K562 (cell line): Measurements from ENCODE around the gene ZNF260. TPM values are rescaled to one million over a fixed set of nuclear protein-coding genes. Genes with fewer than 3 reads are reported as not detected.

Source experiments
- ATAC-seq: fragments of 200-7000 bp; cut with Tn5 transposase; 3 replicates; pipeline ENCODE4 v1.9.1; 2020; ENCODE audit warnings: moderate library complexity
- BruUV-seq: library from RNA; stranded (reverse); fragments of 400-500 nt; replicated peaks from 2 replicates; lab custom pipeline; 2021; lab: Mats Ljungman, UMichigan
- CTCF ChIA-PET: fragments of 300-600 bp; formaldehyde crosslinking; extraction: SDS; loops from one replicate; lab custom pipeline; 2021; ENCODE audit warnings: low intra/inter-chr PET ratio; lab: Yijun Ruan, JAX
- POLR2A ChIA-PET: fragments of 300-600, 350-650 bp; sonication (Branson Sonifier 250); formaldehyde crosslinking; extraction: SDS; loops from one replicate; lab custom pipeline; 2021; ENCODE audit warnings: antibody characterized with exemption, inconsistent platforms; lab: Yijun Ruan, JAX
- DNase-seq, 4 experiments: peaks; one replicate each; pipeline versions ENCODE4 v3.0.0 to v3.0.0-alpha.2; 2011 to 2018; ENCODE audit warnings: low spot score in 3 of 4, mixed read lengths in 3 of 4; ENCODE audit errors: extremely low read depth in 1 of 4
- FAIRE-seq: peaks from 2 replicates; lab custom pipeline; 2011; peaks lifted over from hg19 to GRCh38; lab: Jason Lieb, UNC
- H2AFZ ChIP-seq: 2 replicates; pipeline ENCODE4 v1.6.0; 2011; ENCODE audit warnings: low read depth, low read length, control low read depth, inconsistent platforms
- H3K27ac ChIP-seq: fragments of 200-600 bp; 3 replicates; pipeline ENCODE4 v1.8.0; 2011; ENCODE audit warnings: low read depth, mild to moderate bottlenecking, control low read depth, inconsistent platforms, low read length, moderate library complexity, mixed read lengths; ENCODE audit errors: extremely low read depth
- H3K27me3 ChIP-seq, 2 experiments: fragments of 300-600 bp in 1 of 2; 2 replicates in 1 of 2; 3 replicates in 1 of 2; pipeline versions ENCODE4 v1.6.0 to v1.8.0; 2011; ENCODE audit warnings: inconsistent platforms in 2 of 2, low read length in 2 of 2, mild to moderate bottlenecking in 1 of 2, mixed read lengths in 1 of 2, moderate library complexity in 1 of 2; ENCODE audit not compliant: control insufficient read depth in 2 of 2, insufficient read depth in 2 of 2
- H3K36me3 ChIP-seq: fragments of 300-600 bp; 3 replicates; pipeline ENCODE4 v1.8.0; 2011; ENCODE audit warnings: mild to moderate bottlenecking, low read length, inconsistent platforms; ENCODE audit not compliant: control insufficient read depth, insufficient read depth
- H3K4me1 ChIP-seq, 2 experiments: fragments of 200-600 bp in 1 of 2; replicated peaks in 1 of 2; 2 replicates in 1 of 2; 3 replicates in 1 of 2; pipeline versions ENCODE4 v1.5.1 to v1.8.0; 2011; ENCODE audit warnings: inconsistent platforms in 2 of 2, low read length in 2 of 2, mild to moderate bottlenecking in 1 of 2, mixed read lengths in 1 of 2, moderate library complexity in 1 of 2; ENCODE audit not compliant: control insufficient read depth in 2 of 2, insufficient read depth in 2 of 2
- H3K4me2 ChIP-seq: 2 replicates; pipeline ENCODE4 v1.6.1; 2011; ENCODE audit warnings: low read length, control low read depth, inconsistent platforms, mixed read lengths; ENCODE audit not compliant: insufficient read depth
- H3K4me3 ChIP-seq: fragments of 200-600 bp; sonication (generic), shearing (Covaris generic); 2 replicates; pipeline ENCODE4 v1.5.1; 2016; ENCODE audit warnings: control low read depth, inconsistent platforms
- H3K79me2 ChIP-seq: fragments of 200-600 bp; 3 replicates; pipeline ENCODE4 v1.8.0; 2011; ENCODE audit warnings: low read length, inconsistent platforms; ENCODE audit not compliant: control insufficient read depth, insufficient read depth
- H3K9ac ChIP-seq, 2 experiments: 2 replicates each; pipeline versions ENCODE4 v1.6.0 to v1.6.1; 2011; ENCODE audit warnings: low read depth in 2 of 2, low read length in 2 of 2, control low read depth in 1 of 2, inconsistent platforms in 1 of 2, mild to moderate bottlenecking in 1 of 2, mixed read lengths in 1 of 2; ENCODE audit not compliant: insufficient read depth in 1 of 2
- H3K9me1 ChIP-seq: one replicate; pipeline ENCODE4 v1.6.0; 2011; ENCODE audit warnings: inconsistent platforms, mild to moderate bottlenecking, low read length, moderate library complexity; ENCODE audit not compliant: control insufficient read depth, insufficient read depth
- H3K9me3 ChIP-seq: replicated peaks from 2 replicates; pipeline ENCODE4 v1.5.1; 2011; ENCODE audit warnings: low read depth, low read length, inconsistent platforms; ENCODE audit not compliant: control insufficient read depth, insufficient read depth
- H4K20me1 ChIP-seq: replicated peaks from 2 replicates; pipeline ENCODE4 v1.6.1; 2011; ENCODE audit warnings: low read length, inconsistent platforms, mixed read lengths; ENCODE audit not compliant: control insufficient read depth, insufficient read depth
- NFIC ChIP-seq: fragments of 450-650 bp; IDR thresholded peaks from 2 replicates; pipeline ENCODE4 v1.6.1; 2017; ENCODE audit warnings: mild to moderate bottlenecking, inconsistent platforms
- XRCC3 ChIP-seq: fragments of 450-650 bp; IDR thresholded peaks from 2 replicates; pipeline ENCODE4 v1.6.1; 2017; ENCODE audit warnings: mild to moderate bottlenecking, moderate library complexity
- WGBS: fragments of 100-300 bp; shearing (Covaris generic); methylation state at CpG from one replicate; pipeline ENCODE4 v1.1.6; 2016; ENCODE audit warnings: low coverage, mixed read lengths; ENCODE audit not compliant: insufficient coverage; ENCODE audit errors: missing lambda C conversion rate; 5-methylcytosine and 5-hydroxymethylcytosine counted together
- in situ Hi-C: fragments of 300-500 bp; cut with MboI; formaldehyde crosslinking; loops from 4 replicates; pipeline ENCODE4 v1.15.0; 2018; ENCODE audit warnings: inconsistent platforms, mixed read lengths
- intact Hi-C: fragments of 100-400 bp; cut with micrococcal nuclease; formaldehyde crosslinking; loops from 2 replicates; pipeline ENCODE4 v1.14.2; 2022
- polyA plus RNA-seq, 8 experiments: library from polyadenylated mRNA; depleted of rRNA in 4 of 8; stranded (reverse) in 5 of 8; unstranded in 3 of 8; fragments of >200 nt; fragmentation: Nextera tagmentation in 2 of 8; fragmentation: Illumina TruSeq in 1 of 8; extraction: Ambion mirVana in 2 of 8; extraction: Trizol in 1 of 8; gene quantifications; 2 replicates each; pipeline versions ENCODE4 v1.2.1 to v1.2.3, GENCODE V29; 2011 to 2014; ENCODE audit warnings: inconsistent platforms in 1 of 8, missing spikeins in 1 of 8
- total RNA-seq, 7 experiments: library from RNA; depleted of rRNA in 6 of 7; stranded (reverse); fragments of >200 nt in 6 of 7; fragmentation: Illumina TruSeq in 2 of 7; extraction: Trizol in 2 of 7; gene quantifications; 2 replicates each; pipeline versions ENCODE4 v1.2.1 to v1.2.3, GENCODE V29; 2011 to 2021; ENCODE audit warnings: low replicate concordance in 1 of 7
- TF ChIP-seq, protein P1 (sequence below): fragments of 250-450 bp; sonication (Bioruptor Pico); IDR thresholded peaks from 2 replicates; pipeline ENCODE4 v1.8.0; 2021; ENCODE audit warnings: borderline replicate concordance, mild to moderate bottlenecking, moderate library complexity; ENCODE audit not compliant: poor library complexity, severe bottlenecking

The ZNF260 gene
- total and polyA plus RNA-seq, 9 of the 15 experiments (the other 6 are each of a cell fraction or from before 2014, with no cell fraction given): 2.6 to 16.6 (median 5.8) TPM

DNA sequence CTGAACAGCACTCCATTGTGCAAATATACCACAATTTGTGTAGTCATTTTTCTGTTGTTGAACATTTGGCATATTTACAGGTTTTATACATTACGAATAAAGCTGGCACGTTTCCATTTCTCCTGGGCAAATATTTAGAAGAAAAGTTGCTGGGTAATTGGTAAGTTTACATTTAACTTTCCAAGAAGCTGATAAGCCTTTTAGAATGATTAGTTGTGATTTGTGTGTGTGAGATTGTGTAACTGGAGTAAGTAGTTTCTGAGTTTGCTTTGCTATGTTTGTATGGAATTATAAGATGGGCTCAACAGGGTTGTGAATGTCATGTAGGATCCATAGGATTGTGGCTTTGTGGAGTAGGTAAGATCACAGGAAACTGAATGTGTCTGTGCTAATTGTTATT, 46.7 kb upstream of the ZNF260 start:
- POLR2A ChIA-PET: no interaction called here
- TF ChIP-seq XRCC3 (no peak), NFIC (0 out of 2 replicates have a peak, but pooled peaks have one; percentile 26)
- Histone ChIP-seq H3K9me1 (no peaks in the 10 kb centered on the region), H3K9ac (0 out of 4 replicates have a peak overlapping the region, but pooled peaks of 1 of the 2 experiments have one; percentile 93), H3K27ac (no peak overlapping the region), H3K27me3 (no peaks in the 10 kb centered on the region), H3K9me3 (peaks cover 2% of the 10 kb centered on the region; the same call in 1 of the 2 replicates), H3K36me3 (peaks cover 45% of the 10 kb centered on the region), H3K4me1 (peaks cover 0 to 9% of the 10 kb centered on the region in 2 experiments; a peak in 2 of 5 replicates), H3K4me2 (peak overlapping the region; percentile 75), H3K79me2 (peaks cover 44% of the 10 kb centered on the region), H4K20me1 (no peaks in the 10 kb centered on the region), H2AFZ (no peak overlapping the region), H3K4me3 (peak overlapping the region; percentile 91)
- intact Hi-C loops: no loop called here
- FAIRE-seq (no peak), DNase-seq (no peak), ATAC-seq (no peak)
- CTCF ChIA-PET: no interaction called here
- in situ Hi-C loops: no loop called here
- BruUV-seq: no TSS peak
- 88% methylated on average over 2 of the region's 2 CpGs for WGBS

DNA sequence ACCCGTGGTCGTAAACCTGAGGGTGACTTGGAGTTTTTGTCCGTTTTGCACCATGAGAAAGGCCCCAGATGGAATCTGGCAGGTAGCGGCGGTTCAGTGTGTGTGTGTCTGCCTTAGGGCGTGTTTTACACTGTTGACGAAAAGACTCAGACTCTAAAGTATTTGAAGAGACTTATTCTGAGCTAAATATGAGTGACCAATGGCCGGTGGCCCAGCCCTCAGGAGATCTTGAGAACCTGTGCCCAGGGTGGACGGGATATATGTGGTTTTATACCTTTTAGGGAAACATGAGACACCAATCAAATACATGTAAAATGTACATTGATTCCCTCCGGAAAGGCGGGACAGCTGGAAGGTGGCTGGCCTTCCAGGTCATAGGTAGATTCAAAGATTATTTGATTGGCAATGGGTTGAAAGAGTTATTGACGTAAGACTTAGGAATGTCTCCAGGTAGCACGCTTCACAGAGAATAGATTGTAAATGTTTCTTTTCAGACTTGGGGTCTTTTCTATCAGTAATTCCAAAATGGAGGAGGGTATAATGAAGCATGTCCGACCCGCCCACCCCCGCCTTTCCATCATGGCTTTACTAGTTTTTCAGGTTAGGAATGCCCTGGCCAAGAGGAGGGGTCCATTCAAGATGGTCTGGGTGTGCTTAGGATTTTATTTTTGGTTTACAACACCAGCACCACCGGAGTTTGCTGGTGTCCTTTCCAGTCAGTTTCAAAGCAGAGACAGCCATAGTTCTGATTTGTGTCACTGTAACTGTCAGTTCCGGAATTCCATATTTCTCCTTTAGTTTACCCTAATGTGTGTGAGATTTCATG, 46.0 kb upstream of the ZNF260 start:
- TSS peak; percentile 61 for BruUV-seq
- WGBS: 23% methylated on average over 18 of the region's 18 CpGs
- TF ChIP-seq, protein P1, sequence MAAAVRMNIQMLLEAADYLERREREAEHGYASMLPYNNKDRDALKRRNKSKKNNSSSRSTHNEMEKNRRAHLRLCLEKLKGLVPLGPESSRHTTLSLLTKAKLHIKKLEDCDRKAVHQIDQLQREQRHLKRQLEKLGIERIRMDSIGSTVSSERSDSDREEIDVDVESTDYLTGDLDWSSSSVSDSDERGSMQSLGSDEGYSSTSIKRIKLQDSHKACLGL (CRISPR knock-in tag): no peak

More for the DNA sequence above, 46.0 kb upstream of the ZNF260 start:
- Histone ChIP-seq H3K27ac (peak overlapping the region; percentile 96), H3K4me3 (peak overlapping the region; percentile 91), H3K9me3 (no peaks in the 10 kb centered on the region; the same call in 1 of the 2 replicates), H3K79me2 (peaks cover 48% of the 10 kb centered on the region), H4K20me1 (no peaks in the 10 kb centered on the region), H3K9me1 (no peaks in the 10 kb centered on the region), H3K4me1 (peaks cover 0 to 9% of the 10 kb centered on the region in 2 experiments; a peak in 2 of 5 replicates), H3K36me3 (peaks cover 46% of the 10 kb centered on the region), H2AFZ (peak overlapping the region; percentile 96), H3K9ac (peak overlapping the region; percentile 92 to 93), H3K4me2 (peak overlapping the region; percentile 75), H3K27me3 (no peaks in the 10 kb centered on the region)
- in situ Hi-C loops (no loop called here), intact Hi-C loops (loop anchor here (1.0 kb wide), 1 partner anchor 46 kb away; the partner anchor contains the start of gene ZNF260)
- ChIA-PET CTCF (no interaction called here), POLR2A (interaction anchor here (1.4 kb wide), 1 partner anchor 15 kb away, joined by 3 read pairs; no protein-coding TSS in a partner anchor)
- DNase-seq (peak in 3 of 4 experiments; percentile 15 to 37 (median 21)), FAIRE-seq (peak; percentile 52), ATAC-seq (peak; percentile 52)
